ENCODE data around the gene L3MBTL2.

DNA sequence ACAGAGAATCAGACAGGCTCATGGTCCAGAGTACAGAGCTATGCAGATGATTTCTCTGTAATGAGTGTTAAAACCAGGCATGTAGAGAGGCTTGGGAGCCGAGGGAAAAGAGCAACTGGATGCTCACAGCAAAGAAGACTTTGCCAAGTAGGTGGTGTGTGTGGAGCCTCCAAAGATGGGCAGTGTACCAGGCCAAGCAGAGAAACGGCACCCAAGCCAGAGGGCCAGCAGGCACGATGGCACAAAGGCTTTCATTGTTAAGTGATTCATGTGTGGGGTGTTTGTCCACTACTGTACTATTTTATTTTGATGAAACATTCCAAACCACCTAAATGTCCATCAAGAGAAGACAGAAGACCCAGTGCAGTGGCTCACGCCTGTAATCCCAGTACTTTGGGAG is 69.7 kb downstream of the L3MBTL2 start:
- TF ChIP-seq YY1 (IDR thresholded peaks at IDR 0.05; ENCODE audit: insufficient read depth, insufficient read length): no peak
- TF ChIP-seq SUZ12 (IDR thresholded peaks at IDR 0.05; ENCODE audit: extremely low read depth, insufficient read depth, insufficient read length): no peak

Measured in NT2/D1 (cell line).